Erythroblast (primary cell): ENCODE data around the gene DBP.
"Not testable (repeated sequence)": the region's sequence is repeated elsewhere in the genome, so short reads cannot be mapped to it uniquely, and the experiment has no call there.

ENCODE experiments used
- DNase-seq, 2 experiments: peaks; one replicate each; lab custom pipeline; 2025; lab: John Stamatoyannopoulos, UW
- GATA1 ChIP-seq: IDR thresholded peaks from 2 replicates; pipeline ENCODE4 v1.6.1; 2011; ENCODE audit warnings: low read depth, mild to moderate bottlenecking, control low read depth, low read length, moderate library complexity
- POLR2A ChIP-seq: IDR thresholded peaks from 2 replicates; pipeline ENCODE4 v1.6.1; 2011; ENCODE audit warnings: mild to moderate bottlenecking, low read length

Gene DBP, protein sequence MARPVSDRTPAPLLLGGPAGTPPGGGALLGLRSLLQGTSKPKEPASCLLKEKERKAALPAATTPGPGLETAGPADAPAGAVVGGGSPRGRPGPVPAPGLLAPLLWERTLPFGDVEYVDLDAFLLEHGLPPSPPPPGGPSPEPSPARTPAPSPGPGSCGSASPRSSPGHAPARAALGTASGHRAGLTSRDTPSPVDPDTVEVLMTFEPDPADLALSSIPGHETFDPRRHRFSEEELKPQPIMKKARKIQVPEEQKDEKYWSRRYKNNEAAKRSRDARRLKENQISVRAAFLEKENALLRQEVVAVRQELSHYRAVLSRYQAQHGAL

DNA sequence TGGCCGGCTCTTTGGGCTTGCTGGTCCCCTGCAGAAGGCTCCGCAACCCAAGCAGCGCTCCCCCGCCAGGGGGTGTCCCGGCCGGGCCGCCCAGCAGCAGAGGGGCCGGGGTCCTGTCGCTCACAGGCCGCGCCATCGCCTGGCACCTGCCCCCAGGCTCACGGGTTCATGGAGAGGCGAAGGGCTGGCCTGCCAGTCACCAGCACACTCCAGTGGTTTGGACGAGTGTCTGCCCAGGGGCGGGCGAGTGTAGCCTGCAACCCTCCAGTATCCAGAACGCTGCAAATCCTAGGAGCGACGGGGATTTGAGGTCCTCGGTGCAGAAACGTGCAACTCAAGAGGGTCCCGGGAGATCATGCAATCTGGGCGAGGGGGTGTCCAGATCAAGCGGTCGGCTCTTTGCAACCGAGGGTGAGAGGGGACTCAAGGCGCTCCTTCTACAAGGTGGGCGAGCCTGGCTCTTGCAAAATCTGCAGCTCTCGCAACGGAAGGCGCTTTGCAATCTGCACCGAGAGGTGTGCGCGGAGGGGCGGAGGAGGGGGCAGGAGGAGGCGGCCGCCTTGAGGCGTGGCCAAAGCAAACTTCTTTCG, at the start of gene DBP:
Gene DBP, minus strand, starts transcription at position 521 of the 590 bp plus-strand sequence. Its CDS starts 385 bp downstream, at position 136.
- DNase-seq: no peak
- TF ChIP-seq GATA1 (no peak), POLR2A (no peak)

DNA sequence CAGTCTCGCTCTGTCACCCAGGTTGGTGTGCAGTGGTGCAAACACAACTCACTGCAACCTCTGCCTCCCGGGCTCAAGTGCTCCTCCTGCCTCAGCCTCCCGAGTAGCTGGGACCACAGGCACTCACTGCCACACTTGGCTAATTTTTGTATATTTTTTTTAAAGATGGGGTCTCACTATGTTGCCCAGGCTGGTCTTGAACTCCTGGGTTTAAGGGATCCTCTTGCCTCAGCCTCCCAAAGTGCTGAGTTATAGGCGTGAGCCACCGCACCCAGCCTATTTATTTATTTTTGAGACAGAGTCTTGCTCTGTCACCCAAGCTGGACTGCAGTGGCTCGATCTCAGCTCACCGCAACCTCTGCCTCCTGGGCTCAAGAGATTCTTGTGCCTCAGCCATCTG, 49.5 kb upstream of the DBP start:
- DNase-seq: not testable (repeated sequence)

DNA sequence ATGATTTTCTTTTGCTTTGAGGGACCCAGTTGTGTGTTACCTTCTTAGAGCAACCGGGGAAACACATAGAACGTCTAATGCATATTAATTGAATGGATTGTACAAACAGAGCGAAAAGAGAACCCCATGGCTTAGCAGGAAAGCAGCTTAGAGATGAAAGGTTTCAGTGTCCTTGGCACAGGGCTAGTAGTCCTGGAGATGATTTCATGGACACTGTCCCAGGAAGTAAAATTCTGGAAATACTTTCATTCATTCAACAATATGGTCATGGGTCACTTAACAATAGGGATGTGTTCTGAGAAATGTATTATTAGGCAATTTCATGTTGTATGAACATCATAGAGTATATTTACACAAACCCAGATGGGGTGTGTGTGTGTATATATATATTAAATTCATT, 48.9 kb upstream of the DBP start:
- DNase-seq: no peak

DNA sequence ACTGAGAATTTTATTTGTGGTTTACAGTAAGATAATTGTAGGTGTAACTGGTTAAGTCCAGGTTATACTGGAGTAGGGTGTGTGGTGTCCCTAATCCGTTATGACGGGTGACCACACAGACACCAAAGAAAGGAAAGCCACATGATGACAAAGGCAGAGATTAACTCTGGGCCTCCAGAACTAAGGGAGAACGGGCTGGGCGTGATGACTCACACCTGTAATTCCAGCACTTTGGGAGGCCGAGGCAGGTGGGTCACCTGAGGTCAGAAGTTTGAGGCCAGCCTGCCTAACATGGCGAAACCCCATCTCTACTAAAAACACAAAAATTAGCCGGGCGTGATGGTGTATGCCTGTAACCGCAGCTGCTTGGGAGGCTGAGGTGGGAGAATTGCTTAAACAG, 48.4 kb upstream of the DBP start:
- no peak for DNase-seq
- no peak for TF ChIP-seq POLR2A
- TF ChIP-seq GATA1: no peak

More for the DNA sequence above, 48.9 kb upstream of the DBP start:
- TF ChIP-seq POLR2A (no peak), GATA1 (no peak)

DNA sequence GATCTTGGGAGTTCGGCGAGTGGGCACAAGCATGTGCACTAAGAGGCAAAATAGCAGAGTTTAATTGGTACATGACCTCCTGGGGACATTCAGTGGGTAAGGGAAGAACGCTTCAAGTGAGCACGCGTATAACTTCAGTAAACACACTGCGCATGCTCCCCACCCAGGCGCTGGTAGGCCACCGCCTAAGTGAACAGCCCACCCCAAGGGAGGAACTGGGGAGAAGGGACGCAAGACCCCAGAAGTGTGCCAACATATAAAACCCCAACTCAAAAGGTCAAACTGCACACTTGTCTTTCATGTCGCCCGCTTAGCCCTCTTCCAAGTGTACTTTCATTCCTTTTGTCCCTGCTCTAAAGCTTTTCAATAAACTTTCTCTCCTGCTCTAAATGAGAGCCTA, 46.2 kb upstream of the DBP start:
- TF ChIP-seq GATA1 (no peak), POLR2A (no peak)
- DNase-seq: no peak

DNA sequence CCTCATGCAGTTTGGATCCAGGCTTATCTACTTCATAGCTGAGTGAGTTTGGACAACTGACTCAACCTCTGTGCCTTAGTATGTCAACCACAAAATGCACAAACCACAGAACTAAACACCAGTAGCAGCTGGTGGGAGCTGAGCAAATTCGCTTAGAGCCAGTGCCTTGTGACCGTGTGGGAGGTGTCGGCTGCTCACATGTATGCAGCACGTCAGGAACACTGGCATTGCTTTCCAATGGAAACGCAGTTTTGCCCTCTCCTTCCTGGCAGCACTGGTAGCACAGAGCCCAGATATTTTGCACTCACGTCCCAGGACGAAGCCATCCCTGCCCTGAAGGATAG, 43.9 kb upstream of the DBP start:
- no peak for TF ChIP-seq POLR2A
- TF ChIP-seq GATA1: no peak
- DNase-seq: no peak

DNA sequence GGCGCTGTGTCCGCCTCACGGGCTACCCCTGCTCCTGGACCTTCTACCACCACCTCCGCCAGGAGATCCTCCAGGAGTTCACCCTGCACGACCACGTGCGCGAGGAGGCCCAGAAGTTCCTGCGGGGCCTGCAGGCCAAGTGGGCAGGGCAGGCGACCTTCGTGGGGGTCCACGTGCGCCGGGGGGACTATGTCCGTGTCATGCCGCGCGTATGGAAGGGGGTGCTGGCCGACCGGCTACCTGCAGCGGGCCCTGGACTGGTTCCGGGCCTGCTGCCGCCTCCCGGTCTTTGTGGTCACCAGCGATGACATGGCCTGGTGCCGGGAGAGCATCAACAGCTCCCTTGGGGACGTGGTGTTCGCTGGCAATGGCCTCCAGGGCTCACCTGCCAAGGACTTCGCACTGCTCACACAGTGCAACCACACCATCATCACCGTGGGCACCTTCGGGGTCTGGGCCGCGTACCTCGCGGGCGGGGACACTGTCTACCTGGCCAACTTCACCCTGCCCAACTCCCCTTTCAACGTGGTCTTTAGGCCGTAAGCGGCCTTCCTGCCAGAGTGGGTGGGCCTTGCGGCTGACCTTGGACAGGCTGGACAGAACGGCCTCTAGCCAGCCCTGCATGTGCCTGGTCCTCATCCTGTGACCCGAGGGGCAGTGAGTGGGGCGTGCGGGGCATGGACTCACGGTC, 43.4 kb upstream of the DBP start:
- TF ChIP-seq POLR2A (no peak), GATA1 (no peak)
- DNase-seq: no peak

DNA sequence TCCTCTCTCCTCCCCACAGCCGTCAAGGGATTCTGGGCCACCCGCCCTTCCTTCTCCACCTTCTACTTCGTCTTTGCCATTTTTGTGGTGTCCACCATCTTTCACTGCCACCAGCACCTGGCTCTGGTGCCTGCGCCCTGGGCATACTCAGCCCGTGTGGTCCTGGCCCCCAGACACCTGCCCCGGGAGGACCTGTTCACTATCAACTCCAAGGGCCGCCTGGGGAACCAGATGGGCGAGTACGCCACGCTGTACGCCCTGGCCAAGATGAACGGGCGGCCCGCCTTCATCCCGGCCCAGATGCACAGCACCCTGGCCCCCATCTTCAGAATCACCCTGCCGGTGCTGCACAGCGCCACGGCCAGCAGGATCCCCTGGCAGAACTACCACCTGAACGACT, 42.8 kb upstream of the DBP start:
- DNase-seq: not testable (repeated sequence)

DNA sequence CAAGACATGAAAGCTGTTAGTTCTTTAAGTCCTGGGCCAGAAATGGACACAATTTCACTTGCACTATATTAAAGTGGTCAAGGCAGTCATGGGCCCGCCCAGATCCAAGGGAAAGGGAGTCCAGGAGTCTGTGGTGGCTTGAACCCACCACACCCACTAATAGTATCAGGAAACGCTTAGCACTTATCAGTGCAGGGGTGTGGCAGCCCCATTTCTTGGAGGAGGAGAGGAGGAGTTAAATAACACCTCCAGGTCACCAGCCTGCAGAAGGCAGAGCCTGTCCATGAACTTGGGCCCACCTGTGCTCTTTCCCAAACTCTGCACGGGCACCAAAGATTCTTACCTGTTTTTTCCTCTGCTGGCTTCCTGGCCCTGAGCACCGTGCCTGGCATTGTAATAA, 41.0 kb upstream of the DBP start:
- peak in 1 of 2 experiments; percentile 62 for DNase-seq
- TF ChIP-seq POLR2A (no peak), GATA1 (no peak)

DNA sequence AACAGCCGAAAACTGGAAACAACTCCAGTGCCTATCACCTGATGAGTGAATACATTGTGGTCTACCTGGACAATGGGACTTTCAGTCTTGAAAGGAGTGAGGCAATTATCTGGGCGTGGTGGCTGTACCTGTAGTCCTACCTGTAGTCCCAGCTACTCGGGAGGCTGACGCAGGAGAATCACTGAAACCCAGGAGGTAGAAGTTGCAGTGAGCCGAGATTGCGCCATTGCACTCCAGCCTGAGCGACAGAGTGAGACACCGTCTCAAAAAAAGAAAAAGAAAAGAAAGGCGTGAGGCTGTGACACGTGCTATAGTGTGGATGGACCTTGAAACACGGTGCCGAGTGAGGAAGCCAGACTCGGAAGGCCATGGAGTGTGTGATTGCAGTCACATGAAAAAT, 39.7 kb upstream of the DBP start:
- no peak for TF ChIP-seq GATA1
- no peak for TF ChIP-seq POLR2A
- DNase-seq: no peak

DNA sequence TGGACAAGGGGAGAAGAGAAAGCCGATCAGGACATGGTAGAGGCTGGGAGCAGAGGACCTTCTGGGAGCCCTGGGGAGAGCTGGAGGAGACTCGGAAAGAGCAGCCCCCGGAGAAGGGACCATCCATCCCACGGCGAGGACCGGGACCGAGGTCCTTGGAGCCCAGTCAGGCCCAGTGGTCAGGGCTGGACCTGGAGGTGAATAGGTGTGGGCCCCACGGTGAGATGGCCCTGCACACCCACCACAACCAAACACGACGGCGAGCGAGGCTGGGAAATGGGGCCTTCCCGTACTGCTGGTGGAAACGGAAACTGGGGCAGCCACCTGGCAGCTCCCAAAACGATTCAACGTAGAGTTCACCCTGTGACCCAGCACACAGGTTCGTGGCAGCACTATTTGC, 39.3 kb upstream of the DBP start:
- no peak for DNase-seq
- TF ChIP-seq POLR2A (no peak), GATA1 (no peak)

DNA sequence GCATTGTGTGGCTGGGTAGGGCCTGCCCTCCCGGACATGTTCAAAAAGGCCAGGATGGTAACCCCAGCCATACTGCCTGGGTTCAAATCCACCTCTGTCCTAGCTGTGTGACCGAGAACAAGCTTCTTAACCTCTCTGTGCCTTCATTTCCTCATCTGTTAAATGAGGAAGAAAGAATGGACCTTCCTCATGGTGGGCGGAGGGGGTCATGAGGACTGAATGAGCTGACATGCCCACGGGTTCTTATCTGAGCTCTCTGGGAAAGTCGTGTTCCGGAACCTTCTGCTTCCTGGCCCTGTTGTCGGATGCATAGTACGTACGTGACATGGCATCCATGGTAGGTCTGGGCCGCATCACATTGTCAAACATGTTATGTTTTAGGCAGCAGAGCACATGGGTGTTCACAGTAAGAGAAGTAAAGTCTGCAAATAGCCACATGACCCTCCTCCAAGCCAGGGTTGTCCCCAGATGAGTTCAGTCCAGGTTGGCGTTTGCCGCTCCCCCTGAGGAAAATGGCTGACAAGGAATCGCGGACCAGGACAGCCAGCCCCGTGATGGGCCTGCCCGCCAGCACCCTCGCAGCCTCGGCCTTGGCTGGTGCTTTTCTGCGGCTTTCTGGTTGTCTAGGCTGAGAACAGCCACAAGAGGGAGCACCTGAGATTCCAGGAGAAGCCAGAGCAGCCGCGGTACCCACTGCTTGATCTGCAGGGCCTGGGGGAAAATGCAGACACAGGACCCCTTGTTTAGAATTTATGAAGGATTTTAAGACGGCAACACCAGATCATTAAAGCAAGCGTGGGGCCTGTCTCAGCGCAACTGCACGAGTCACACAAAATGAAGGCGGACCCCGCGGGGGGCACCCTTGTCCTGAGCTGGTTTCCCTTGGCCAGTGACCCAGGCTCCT, 38.0 kb upstream of the DBP start:
- DNase-seq: peak; percentile 82 to 90

DNA sequence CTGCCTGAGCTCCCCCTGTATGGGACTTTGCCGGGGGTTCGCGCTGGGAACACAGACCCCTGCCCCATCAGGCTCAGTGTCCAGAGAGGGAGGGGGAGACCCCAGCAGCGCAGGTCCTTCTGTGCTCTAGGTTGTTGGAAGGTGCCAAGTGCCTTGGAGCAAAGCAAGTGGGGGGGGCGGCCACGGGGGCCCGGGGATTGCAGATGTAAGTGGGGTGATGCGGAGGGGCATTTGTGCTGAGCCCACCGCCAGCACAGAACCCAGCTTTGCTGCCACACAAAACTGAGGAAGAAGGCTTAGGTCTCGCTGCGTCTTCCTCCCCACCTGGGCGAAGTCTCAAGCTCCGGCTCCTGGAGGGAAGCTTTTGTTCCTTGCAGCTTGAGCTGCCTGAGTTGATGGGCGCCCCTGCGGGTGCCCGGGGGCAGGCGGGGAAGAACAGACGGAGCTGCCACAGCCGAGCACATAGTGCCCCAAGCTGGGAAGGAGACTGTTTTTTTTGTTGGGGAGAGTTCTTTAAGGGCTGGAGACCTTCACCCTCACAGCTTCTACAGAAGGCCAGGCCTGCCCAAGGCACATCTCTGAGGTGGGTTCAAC, 37.1 kb upstream of the DBP start:
- no peak for DNase-seq
- TF ChIP-seq POLR2A (no peak), GATA1 (no peak)

More for the DNA sequence above, 38.0 kb upstream of the DBP start:
- TF ChIP-seq POLR2A (no peak), GATA1 (no peak)
